A549 (cell line): Measurements from ENCODE around the gene TSC22D1. TPM values are rescaled to one million over a fixed set of nuclear protein-coding genes. Genes with fewer than 3 reads are reported as not detected.
A peak's percentile ranks its signal among the peaks of the same experiment; 100 is the strongest.

ENCODE experiments used
- ATAC-seq, 2 experiments: fragments of 200-7000 bp in 1 of 2; fragments of >200 bp in 1 of 2; cut with Nextera tagmentation in 1 of 2; cut with Tn5 transposase in 1 of 2; 3 replicates each; pipeline versions ENCODE4 v1.8.0 to v1.9.1; 2018 to 2020; ENCODE audit warnings: mild to moderate bottlenecking in 1 of 2, moderate library complexity in 1 of 2
- CTCF ChIA-PET: fragments of 300-600 bp; sonication (Branson Sonifier 250); formaldehyde crosslinking; extraction: SDS; loops from one replicate; lab custom pipeline; 2021; ENCODE audit warnings: antibody characterized with exemption, inconsistent platforms; lab: Yijun Ruan, JAX
- POLR2A ChIA-PET: fragments of 350-600 bp; formaldehyde crosslinking; extraction: SDS; loops from one replicate; lab custom pipeline; 2021; ENCODE audit warnings: antibody characterized with exemption, inconsistent platforms; lab: Yijun Ruan, JAX
- DNase-seq, 2 experiments: peaks; one replicate each; pipeline versions ENCODE4 v3.0.0 to v3.0.0-alpha.2; 2011 to 2016; ENCODE audit warnings: low read depth in 1 of 2, low spot score in 1 of 2
- FAIRE-seq: peaks from 2 replicates; lab custom pipeline; 2011; peaks lifted over from hg19 to GRCh38; lab: Jason Lieb, UNC
- H3K27ac ChIP-seq, 2 experiments: fragments of >200 bp; sonication (Bioruptor Twin); formaldehyde crosslinking; 3 replicates each; pipeline ENCODE4 v1.5.1; 2016 to 2017
- H3K4me1 ChIP-seq: fragments of >200 bp; sonication (Bioruptor Twin); formaldehyde crosslinking; 3 replicates; pipeline ENCODE4 v1.6.1; 2016
- H3K4me2 ChIP-seq: fragments of >200 bp; sonication (Bioruptor Twin); formaldehyde crosslinking; 3 replicates; pipeline ENCODE4 v1.6.1; 2016
- H3K4me3 ChIP-seq: fragments of >200 bp; sonication (Bioruptor Twin); formaldehyde crosslinking; 3 replicates; pipeline ENCODE4 v1.5.1; 2016
- H3K9me3 ChIP-seq: fragments of >200 bp; sonication (Bioruptor Twin); formaldehyde crosslinking; 3 replicates; pipeline ENCODE4 v1.6.1; 2016
- BHLHE40 ChIP-seq: IDR thresholded peaks from 2 replicates; pipeline ENCODE4 v1.6.1; 2012; ENCODE audit warnings: low read depth, low read length, inconsistent platforms
- E2F6 ChIP-seq: IDR thresholded peaks from 2 replicates; pipeline ENCODE4 v1.6.1; 2012; ENCODE audit warnings: low read depth, borderline replicate concordance
- EP300 ChIP-seq, 2 experiments: fragments of >200 bp; sonication (Bioruptor Twin); formaldehyde crosslinking; IDR thresholded peaks; 2 replicates in 1 of 2; 3 replicates in 1 of 2; pipeline ENCODE4 v1.6.1; 2016 to 2017
- ESRRA ChIP-seq: fragments of 150-350 bp; IDR thresholded peaks from 2 replicates; pipeline ENCODE4 v1.6.1; 2014; ENCODE audit warnings: mild to moderate bottlenecking, low read length, borderline replicate concordance
- FOSB ChIP-seq: fragments of 250-450 bp; sonication (Bioruptor Pico); IDR thresholded peaks from 2 replicates; pipeline ENCODE4 v1.5.0; 2020; ENCODE audit warnings: mild to moderate bottlenecking, moderate library complexity
- GATA3 ChIP-seq: IDR thresholded peaks from 2 replicates; pipeline ENCODE4 v1.6.1; 2012; ENCODE audit warnings: borderline replicate concordance
- HES2 ChIP-seq: fragments of >200 bp; sonication (Bioruptor Twin); formaldehyde crosslinking; IDR thresholded peaks from 2 replicates; pipeline ENCODE4 v1.6.1; 2016
- HOXB13 ChIP-seq: fragments of 250-450 bp; sonication (Bioruptor Pico); IDR thresholded peaks from 2 replicates; pipeline ENCODE4 v1.5.0; 2020; ENCODE audit warnings: low read depth, mild to moderate bottlenecking, moderate library complexity
- JUNB ChIP-seq: fragments of >200 bp; sonication (Bioruptor Twin); formaldehyde crosslinking; IDR thresholded peaks from 2 replicates; pipeline ENCODE4 v1.6.1; 2016
- KDM5A ChIP-seq: fragments of 200-600 bp; sonication (generic); IDR thresholded peaks from 2 replicates; pipeline ENCODE4 v1.6.1; 2016; ENCODE audit warnings: antibody characterized with exemption, mild to moderate bottlenecking
- MAFK ChIP-seq: fragments of 450-650 bp; IDR thresholded peaks from 2 replicates; pipeline ENCODE4 v1.6.1; 2014; ENCODE audit not compliant: partially characterized antibody
- MYC ChIP-seq: IDR thresholded peaks from 2 replicates; pipeline ENCODE4 v1.6.1; 2012; ENCODE audit warnings: mild to moderate bottlenecking, inconsistent platforms, low read length, improper control_type of control experiment, borderline replicate concordance
- NFE2L2 ChIP-seq: fragments of 150-350 bp; conservative IDR thresholded peaks from 2 replicates; pipeline ENCODE4 v1.6.1; 2014; ENCODE audit warnings: low read length
- PHF8 ChIP-seq: fragments of 200-600 bp; sonication (generic); IDR thresholded peaks from 2 replicates; pipeline ENCODE4 v1.6.1; 2016; ENCODE audit warnings: low read depth, mild to moderate bottlenecking, antibody characterized with exemption, moderate library complexity, borderline replicate concordance
- POLR2A ChIP-seq: IDR thresholded peaks from 2 replicates; pipeline ENCODE4 v1.6.1; 2012; ENCODE audit warnings: mild to moderate bottlenecking, low read length
- RARB ChIP-seq: fragments of 250-450 bp; sonication (Bioruptor Pico); IDR thresholded peaks from 2 replicates; pipeline ENCODE4 v1.8.0; 2021; ENCODE audit warnings: mild to moderate bottlenecking, moderate library complexity
- RCOR1 ChIP-seq: fragments of 150-350 bp; IDR thresholded peaks from 2 replicates; pipeline ENCODE4 v1.6.1; 2014; ENCODE audit warnings: antibody characterized with exemption, low read length, low read depth
- RNF2 ChIP-seq: fragments of 200-600 bp; sonication (generic); IDR thresholded peaks from 2 replicates; pipeline ENCODE4 v1.6.1; 2016; ENCODE audit warnings: low read depth, mild to moderate bottlenecking, antibody characterized with exemption, moderate library complexity, borderline replicate concordance
- TP53 ChIP-seq: fragments of 250-450 bp; sonication (Bioruptor Pico); IDR thresholded peaks from 2 replicates; pipeline ENCODE4 v1.5.0; 2021; ENCODE audit warnings: mild to moderate bottlenecking, moderate library complexity
- WGBS: methylation state at CpG from one replicate; pipeline ENCODE4 v1.1.6; 2017; ENCODE audit errors: missing lambda C conversion rate; 5-methylcytosine and 5-hydroxymethylcytosine counted together
- polyA plus RNA-seq, 4 experiments: library from polyadenylated mRNA; depleted of rRNA in 3 of 4; stranded (reverse); fragments of >200 nt; fragmentation: RNase III in 1 of 4; extraction: RNeasy Plus Mini Kit Qiagen cat#74134 plus additional on column Dnase treatment in 1 of 4; gene quantifications; 2 replicates in 3 of 4; 3 replicates in 1 of 4; pipeline ENCODE4 v1.2.3, GENCODE V29; 2011 to 2017
- TF ChIP-seq, protein P1 (sequence below): IDR thresholded peaks from 2 replicates; pipeline ENCODE4 v1.6.1; 2012
- TF ChIP-seq, protein P2 (sequence below): fragments of 150-350 bp; IDR thresholded peaks from 2 replicates; pipeline ENCODE4 v1.6.1; 2014; ENCODE audit warnings: low read depth, mild to moderate bottlenecking, low read length

The TSC22D1 gene
- polyA plus RNA-seq, 2 of the 4 experiments (the other 2 are of a cell fraction) = 66.8 to 196 TPM

DNA sequence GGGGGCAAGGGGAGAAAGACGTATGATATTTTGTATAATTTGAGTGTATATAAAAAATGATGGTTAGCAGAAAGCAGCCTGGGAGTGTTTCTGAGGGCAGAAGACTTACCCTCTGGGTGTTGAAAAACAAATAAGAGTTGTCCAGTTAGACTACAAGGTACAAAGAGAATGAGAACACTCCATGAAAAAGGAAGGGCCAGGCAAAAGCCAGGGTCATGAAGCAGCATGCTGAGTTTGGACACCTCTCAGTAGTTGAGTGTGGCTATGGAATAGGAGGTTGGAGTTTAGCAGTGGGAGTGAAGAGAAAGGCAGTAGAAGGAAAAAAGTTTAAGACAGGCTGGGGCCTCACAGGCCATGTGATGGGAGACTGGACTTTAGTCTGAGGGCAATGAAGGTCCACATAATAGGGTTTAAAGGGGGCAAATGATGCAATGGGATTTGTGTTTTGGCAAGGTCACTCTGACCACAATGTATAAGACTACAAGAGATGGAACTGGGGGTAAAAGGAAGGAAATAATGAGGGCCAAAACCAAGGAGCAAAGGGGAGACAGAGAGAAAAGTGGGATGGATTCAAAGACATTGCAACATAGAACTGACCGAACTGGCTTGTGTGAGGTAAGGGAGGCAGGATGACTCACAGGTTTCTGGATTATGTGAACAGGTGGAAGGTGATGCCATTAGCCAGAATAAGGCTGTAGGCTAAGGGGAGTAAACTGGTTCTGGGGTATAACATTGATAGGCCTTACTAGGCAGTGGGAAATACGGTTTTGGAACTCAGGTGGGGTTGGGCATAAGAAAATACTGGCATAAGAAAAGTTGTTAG, 125.9 kb downstream of the TSC22D1 start:
- ATAC-seq = no peak; a peak in 1 of 6 replicates
- H3K9me3 ChIP-seq = no peaks in the 10 kb centered on the region
- no peak for TF ChIP-seq RARB (CRISPR knock-in tag)
- 73% methylated on average over 3 of the region's 3 CpGs for WGBS
- H3K4me1 ChIP-seq = peaks cover 13% of the 10 kb centered on the region; the same call in 1 of the 3 replicates
- peak overlapping the region in 1 of 2 experiments; percentile 11; a peak in 1 of 6 replicates for H3K27ac ChIP-seq
- no peak overlapping the region for H3K4me3 ChIP-seq
- H3K4me2 ChIP-seq = no peak overlapping the region; the same call in 1 of the 3 replicates
- FAIRE-seq = no peak
- CTCF ChIA-PET = interaction anchor here (0.6 to 2.1 kb wide), 4 partner anchors 13 to 545 kb away, joined by 3 to 10 read pairs (median 7); no protein-coding TSS in a partner anchor
- DNase-seq = no peak
- POLR2A ChIA-PET = no interaction called here

DNA sequence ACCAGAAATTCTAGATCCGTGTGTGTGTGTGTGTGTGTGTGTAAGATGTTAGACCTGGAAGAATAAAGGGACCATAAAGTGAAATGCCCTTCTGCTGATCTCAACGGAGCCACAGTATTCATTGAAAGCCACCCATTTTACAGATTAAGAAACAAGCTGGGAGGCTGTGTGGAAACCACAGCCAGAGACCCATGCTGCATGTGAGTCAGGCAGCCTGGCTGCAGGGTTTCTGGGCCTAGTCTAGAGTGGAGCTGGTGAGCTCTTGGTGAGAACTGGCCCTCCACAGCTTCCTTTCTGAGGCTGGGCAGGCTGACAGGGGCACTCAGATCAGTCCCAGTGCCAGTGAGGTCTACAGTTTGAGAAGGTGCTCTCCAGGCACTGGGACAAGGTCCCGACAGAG, 127.3 kb downstream of the TSC22D1 start:
- WGBS = 61% methylated on average over 3 of the region's 3 CpGs
- Histone ChIP-seq H3K4me2 (no peak overlapping the region), H3K9me3 (no peaks in the 10 kb centered on the region), H3K4me1 (peaks cover 9% of the 10 kb centered on the region; the same call in 1 of the 3 replicates), H3K4me3 (no peak overlapping the region), H3K27ac (no peak overlapping the region)
- no peak for DNase-seq
- TF ChIP-seq GATA3 = no peak
- no peak for TF ChIP-seq NFE2L2
- no peak for TF ChIP-seq HOXB13
- no peak for TF ChIP-seq EP300 (IDR thresholded peaks at IDR 0.05)
- TF ChIP-seq RARB (CRISPR knock-in tag) = no peak
- no peak for TF ChIP-seq MYC
- TF ChIP-seq POLR2A = no peak
- no peak for TF ChIP-seq HES2
- TF ChIP-seq, protein P1, sequence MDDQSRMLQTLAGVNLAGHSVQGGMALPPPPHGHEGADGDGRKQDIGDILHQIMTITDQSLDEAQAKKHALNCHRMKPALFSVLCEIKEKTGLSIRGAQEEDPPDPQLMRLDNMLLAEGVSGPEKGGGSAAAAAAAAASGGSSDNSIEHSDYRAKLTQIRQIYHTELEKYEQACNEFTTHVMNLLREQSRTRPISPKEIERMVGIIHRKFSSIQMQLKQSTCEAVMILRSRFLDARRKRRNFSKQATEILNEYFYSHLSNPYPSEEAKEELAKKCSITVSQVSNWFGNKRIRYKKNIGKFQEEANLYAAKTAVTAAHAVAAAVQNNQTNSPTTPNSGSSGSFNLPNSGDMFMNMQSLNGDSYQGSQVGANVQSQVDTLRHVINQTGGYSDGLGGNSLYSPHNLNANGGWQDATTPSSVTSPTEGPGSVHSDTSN = no peak
- no peak for TF ChIP-seq FOSB (CRISPR knock-in tag)
- TF ChIP-seq PHF8 = no peak
- TF ChIP-seq ESRRA = no peak
- no peak for TF ChIP-seq KDM5A
- TF ChIP-seq MAFK = no peak
- TF ChIP-seq RNF2 = no peak
- no peak for TF ChIP-seq TP53 (CRISPR knock-in tag)
- TF ChIP-seq BHLHE40 = no peak
- TF ChIP-seq E2F6 = no peak
- no peak for TF ChIP-seq JUNB
- TF ChIP-seq RCOR1 = no peak
- no peak for ATAC-seq
- FAIRE-seq = no peak
- ChIA-PET POLR2A (no interaction called here), CTCF (interaction anchor here (0.9 to 2.1 kb wide), 5 partner anchors 9 to 544 kb away, joined by 3 to 10 read pairs (median 5); no protein-coding TSS in a partner anchor)

- H3K4me3 ChIP-seq = no peak overlapping the region
- FAIRE-seq (no peak), ATAC-seq (no peak), DNase-seq (no peak)
- ChIA-PET POLR2A (interaction anchor here (1.0 kb wide), 1 partner anchor 12 kb away, joined by 3 read pairs; no protein-coding TSS in a partner anchor), CTCF (interaction anchor here (0.9 to 2.1 kb wide), 4 partner anchors 9 to 543 kb away, joined by 3 to 10 read pairs (median 6); no protein-coding TSS in a partner anchor)
- no peak overlapping the region for H3K27ac ChIP-seq
- WGBS = 30% methylated on average over 2 of the region's 2 CpGs
- peaks cover 9% of the 10 kb centered on the region; the same call in 1 of the 3 replicates for H3K4me1 ChIP-seq
- H3K4me2 ChIP-seq = no peak overlapping the region
- TF ChIP-seq, protein P2, sequence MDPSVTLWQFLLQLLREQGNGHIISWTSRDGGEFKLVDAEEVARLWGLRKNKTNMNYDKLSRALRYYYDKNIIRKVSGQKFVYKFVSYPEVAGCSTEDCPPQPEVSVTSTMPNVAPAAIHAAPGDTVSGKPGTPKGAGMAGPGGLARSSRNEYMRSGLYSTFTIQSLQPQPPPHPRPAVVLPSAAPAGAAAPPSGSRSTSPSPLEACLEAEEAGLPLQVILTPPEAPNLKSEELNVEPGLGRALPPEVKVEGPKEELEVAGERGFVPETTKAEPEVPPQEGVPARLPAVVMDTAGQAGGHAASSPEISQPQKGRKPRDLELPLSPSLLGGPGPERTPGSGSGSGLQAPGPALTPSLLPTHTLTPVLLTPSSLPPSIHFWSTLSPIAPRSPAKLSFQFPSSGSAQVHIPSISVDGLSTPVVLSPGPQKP = no peak
- H3K9me3 ChIP-seq = no peaks in the 10 kb centered on the region
Measured at GRCh38 chr13:44448373-44448772, 127.8 kb downstream of the TSC22D1 start.
